Measurements from ENCODE around the gene NUP42.
"Not testable (repeated sequence)": the region's sequence is repeated elsewhere in the genome, so short reads cannot be mapped to it uniquely, and the experiment has no call there.

NUP42 gene

GRCh38 chr7:23205577-23205908, 23.7 kb downstream of the NUP42 start:
- no peak for DNase-seq

DNA sequence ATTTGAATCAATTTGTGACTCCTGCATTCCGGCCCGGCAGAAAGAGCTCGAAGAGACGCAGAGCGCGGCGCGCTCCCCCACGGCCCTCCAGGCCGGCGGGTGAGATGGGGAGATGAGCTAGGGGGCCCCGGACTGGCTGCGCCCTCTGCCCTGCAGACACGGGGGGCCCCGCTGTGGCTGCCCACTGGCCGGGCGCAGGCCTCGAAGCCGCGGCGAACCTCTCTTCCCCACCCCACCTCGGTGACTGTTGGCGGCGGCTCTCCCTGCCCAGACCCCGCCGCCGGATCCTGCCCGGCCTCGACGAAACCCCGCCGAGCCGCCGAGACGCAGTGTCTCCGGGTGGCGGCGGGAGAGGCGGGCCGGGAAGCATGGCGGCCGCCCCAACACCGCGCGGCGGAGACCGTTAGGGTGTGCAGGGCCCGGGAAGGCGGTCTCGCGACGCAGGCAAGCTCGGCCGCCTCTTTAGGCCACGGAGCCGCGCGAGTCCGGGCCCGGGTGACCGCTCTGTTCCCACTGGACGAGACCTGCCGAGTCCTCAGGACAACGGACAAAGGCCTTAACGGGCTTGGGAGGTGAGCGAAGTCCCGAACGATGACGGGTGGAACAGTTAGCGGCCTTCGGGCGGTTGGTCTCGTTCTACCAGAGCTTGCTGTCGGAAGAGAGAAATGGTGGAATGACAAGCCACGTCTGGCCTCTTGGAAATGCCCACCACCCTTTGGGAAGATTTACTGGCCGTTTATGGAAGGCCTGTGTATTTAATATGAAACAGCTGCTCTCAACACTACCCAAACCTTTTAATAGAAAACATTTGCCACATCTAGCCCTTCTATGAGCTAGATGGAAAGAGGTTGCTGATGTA, 24.3 kb downstream of the NUP42 start:
- peak; percentile 9 for DNase-seq

GRCh38 chr7:23207021-23207420, 25.2 kb downstream of the NUP42 start:
- DNase-seq, result peak; percentile 53

DNA sequence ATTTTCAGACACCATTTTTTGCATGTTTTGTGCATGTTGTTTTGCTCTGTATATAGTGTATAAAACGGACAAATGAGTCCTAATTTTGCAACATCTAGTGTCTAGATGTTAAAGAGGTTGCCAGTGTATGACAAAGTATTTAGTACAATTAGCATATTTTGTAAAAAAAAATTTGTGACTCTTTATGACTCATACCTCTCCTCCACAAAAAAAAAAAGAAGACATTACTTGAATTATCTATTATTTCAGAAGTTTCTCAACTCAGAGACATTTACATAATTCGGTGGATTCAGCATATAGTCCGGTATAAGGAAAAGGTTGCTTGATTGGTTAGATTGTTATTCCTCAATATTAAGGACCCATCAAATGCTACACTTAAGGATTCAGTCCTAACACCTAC, 26.0 kb downstream of the NUP42 start:
- DNase-seq, result peak; percentile 61

DNA sequence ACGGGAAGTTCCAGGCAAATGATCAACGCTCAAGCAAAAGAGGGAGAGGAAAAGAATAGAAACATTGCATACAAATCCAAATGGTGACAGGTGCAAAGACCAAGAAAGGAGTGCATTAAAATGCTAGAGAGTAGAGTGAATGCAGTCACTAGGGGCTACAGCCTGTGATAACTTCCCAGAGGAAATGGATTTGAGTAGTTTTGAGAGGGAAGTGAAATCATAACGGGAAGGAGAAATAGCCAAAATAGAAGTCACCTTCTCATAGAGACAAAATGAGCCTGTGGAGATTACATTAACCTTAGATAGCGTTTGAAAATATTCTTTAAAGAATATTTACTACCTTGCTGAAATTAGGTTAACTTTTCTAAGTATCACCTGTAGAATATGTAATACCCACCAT, 26.5 kb downstream of the NUP42 start:
- peak; percentile 52 for DNase-seq

- peak; percentile 69 for DNase-seq
Measured at GRCh38 chr7:23210506-23210905, 28.7 kb downstream of the NUP42 start.

- no peak for DNase-seq
Measured at GRCh38 chr7:23211589-23211988, 29.7 kb downstream of the NUP42 start.

DNA sequence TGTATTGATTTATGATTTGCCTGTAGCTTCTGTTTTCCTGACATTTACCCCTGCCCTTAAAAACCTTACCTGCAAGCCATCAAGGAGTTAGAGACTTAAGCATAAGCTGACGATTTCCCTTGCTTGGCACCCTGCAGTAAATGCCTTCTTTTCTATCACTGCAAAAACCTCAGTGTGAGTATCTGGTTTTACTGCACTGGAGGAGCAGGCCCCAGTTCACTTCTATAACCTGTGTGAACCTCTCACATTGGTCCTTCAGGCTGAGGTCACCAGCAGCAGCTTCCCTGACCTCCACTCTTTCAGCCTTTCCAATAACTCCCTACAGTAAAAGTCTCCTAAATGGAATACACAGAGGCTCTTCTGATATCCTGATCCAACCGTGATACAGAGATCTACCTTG, 30.5 kb downstream of the NUP42 start:
- DNase-seq, result no peak

GRCh38 chr7:23212841-23213240, 31.0 kb downstream of the NUP42 start:
- DNase-seq, result peak; percentile 23

- DNase-seq, result no peak
Measured at GRCh38 chr7:23213755-23214154, 31.9 kb downstream of the NUP42 start.

- DNase-seq, result no peak
Measured at GRCh38 chr7:23214423-23214822, 32.6 kb downstream of the NUP42 start.

DNA sequence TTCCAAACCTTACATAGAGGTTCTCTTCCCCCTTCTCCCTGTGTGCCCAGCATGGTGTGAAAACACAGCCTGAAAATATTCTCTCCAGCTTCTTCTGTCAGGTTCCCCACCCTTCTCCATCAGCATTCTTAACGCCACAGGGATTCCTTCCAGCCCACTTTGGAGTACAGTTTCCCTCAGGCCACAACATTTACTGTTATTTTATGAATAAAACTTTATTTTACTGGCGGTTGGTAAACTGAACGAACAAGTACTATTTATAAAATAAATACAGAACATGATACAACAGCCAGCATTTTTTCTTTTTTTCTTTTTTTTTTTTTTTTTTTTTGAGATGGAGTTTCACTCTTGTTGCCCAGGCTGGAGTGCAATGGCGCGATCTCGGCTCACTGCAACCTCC, 33.1 kb downstream of the NUP42 start:
- no peak for DNase-seq

GRCh38 chr7:23216021-23216420, 34.2 kb downstream of the NUP42 start:
- peak; percentile 93 for DNase-seq

- DNase-seq, result no peak
Measured at GRCh38 chr7:23218196-23218595, 36.3 kb downstream of the NUP42 start.

DNA sequence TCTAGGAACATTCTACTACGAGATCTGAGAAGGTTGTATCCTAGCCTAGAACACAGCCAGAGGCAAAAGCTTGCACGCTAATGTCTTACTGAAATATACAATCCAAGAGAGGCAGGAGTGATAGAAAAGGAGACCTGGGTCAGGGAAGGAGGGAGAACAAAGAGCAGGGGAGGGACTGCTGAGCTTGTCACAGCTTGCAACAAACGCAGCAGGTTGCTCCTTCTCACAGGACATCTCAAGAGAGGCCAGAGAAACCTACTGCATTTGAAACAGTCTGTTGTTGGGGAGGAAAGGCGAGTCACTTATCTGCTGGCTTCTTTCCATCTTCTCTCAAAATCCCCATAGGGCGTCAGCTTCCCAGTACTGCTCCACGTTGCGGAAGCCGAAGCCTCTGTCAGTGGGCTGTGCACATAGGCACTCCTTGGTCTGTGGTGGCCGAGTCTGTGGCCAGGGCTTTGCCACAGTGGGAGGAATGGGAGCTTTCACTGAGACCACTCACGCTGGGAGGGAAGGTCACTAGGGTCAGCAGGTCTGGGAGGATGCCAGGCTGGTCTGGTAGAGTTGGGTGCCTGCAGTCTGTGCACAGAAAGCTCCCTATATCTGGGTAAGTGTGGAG, 39.0 kb downstream of the NUP42 start:
- no peak for DNase-seq

- no peak for DNase-seq
Measured at GRCh38 chr7:23222439-23223030, 40.7 kb downstream of the NUP42 start.

GRCh38 chr7:23224364-23224763, 42.5 kb downstream of the NUP42 start:
- not testable (repeated sequence) for DNase-seq

DNA sequence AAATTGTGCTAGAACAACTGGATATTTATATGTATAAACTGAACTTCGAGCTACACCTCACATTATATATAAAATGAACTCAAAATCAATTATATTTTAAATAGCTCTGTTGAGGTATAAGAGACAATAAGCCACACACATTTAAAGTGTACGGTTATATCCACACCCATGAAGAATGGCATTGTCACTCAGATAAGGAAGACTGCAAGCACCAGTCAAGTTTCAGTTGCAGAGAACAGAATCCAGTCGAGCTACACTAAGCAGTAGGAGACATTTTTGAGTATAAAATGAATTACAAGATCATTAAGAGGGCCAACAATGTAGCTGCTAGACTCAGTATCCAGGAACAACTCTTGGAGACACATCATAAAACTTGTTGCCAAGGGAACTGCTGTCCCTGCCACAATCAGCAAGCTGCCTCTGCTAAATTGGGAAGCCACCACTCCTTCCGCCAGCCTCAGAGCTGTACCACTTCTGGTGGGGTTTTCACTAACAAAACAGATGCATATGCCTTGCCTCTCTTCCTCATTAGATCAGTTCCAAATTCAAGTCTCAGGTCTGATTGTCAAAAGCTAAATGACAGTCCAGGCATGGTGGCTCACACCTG, 45.1 kb downstream of the NUP42 start:
- DNase-seq, result no peak

DNA sequence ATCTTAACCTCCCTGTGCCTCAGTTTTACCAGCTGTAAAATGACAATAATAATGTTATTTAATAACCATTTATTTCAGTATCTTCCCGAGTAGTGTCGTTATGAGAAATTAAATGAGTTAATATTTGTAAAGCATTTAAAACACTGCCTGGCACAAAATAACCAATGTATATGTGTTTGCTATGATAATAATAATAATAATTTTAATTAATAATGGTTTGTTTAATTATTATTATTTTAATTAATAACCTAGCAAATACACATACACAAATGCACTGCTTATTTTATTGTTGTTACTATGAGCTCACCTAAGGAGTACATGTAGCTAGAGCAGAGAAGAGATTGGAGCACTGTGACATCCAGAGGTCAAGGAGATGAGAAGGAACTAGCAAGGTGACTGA, 46.6 kb downstream of the NUP42 start:
- DNase-seq, result no peak

DNA sequence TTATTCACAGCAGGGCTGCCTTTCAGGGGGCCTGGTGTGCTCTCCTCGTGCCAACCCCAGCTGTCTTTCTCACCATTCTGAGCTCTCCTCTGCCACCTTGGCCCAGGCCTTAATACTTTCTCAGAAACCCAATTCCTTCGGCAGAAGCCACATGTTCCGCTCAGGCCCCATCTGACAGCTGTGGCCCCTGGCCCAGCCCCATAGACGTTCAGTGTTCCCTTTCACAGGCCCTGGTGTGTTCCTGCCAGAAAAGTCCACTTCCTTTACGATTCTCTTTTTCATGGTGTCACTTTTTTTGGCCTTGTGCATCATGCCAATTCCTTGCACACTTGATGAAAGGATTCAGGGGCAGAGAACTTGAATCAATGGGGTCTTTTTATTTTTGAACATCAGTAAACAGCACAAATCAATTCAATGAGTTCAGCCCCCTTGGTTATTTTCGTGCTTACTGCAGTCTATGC, 48.8 kb downstream of the NUP42 start:
- DNase-seq, result no peak

GRCh38 chr7:23232966-23233365, 51.1 kb downstream of the NUP42 start:
- DNase-seq, result no peak

- no peak for DNase-seq
Measured at GRCh38 chr7:23234569-23235296, 52.9 kb downstream of the NUP42 start.

DNA sequence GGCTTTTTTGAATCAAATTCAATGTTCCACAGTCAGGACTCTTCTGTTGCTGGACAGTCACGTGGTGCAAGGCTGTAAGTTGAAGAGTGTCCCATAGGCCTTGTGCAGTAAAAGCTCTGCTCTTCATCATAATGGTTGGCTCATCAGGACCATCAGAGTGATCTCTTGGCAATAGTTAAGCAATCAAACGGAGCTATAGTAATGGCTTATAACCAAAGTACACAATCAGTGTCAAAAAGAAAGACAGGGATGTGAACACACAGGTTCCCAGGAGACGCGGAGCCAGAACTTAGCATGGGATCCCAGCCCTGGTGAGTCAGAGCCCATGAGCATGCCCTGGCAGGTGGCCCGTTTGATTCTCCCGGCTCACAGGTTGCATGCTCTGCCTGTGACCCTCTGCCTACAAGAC, 54.0 kb downstream of the NUP42 start:
- DNase-seq, result no peak

Data from suppressor macrophage treated with lipopolysaccharide for 4 hours (primary cell).